ENCODE data around the gene USP34. TPM values are rescaled to one million over a fixed set of nuclear protein-coding genes. Genes with fewer than 3 reads are reported as not detected.

The USP34 gene
- total RNA-seq, 1 donor from 2014 or later = 139 TPM

GRCh38 chr2:61415265-61415664 lies 55.6 kb downstream of the USP34 start:
- peak overlapping the region; percentile 25 for H3K27ac Mint-ChIP-seq
- H3K4me1 Mint-ChIP-seq (ENCODE audit: low read depth) = peaks cover 18% of the 10 kb centered on the region
- no peak overlapping the region for H3K4me3 Mint-ChIP-seq (ENCODE audit: low read depth)
- DNase-seq (ENCODE audit: low spot score, unreplicated experiment) = no peak
- no peaks in the 10 kb centered on the region for H3K27me3 Mint-ChIP-seq
- no peak for TF ChIP-seq CTCF (IDR thresholded peaks at IDR 0.05; ENCODE audit: unreplicated experiment)
- H3K9me3 Mint-ChIP-seq (ENCODE audit: low read depth) = no peaks in the 10 kb centered on the region
- peaks cover 2% of the 10 kb centered on the region for H3K36me3 Mint-ChIP-seq (ENCODE audit: insufficient read depth)

GRCh38 chr2:61414674-61415073 lies 56.2 kb downstream of the USP34 start:
- no peak for TF ChIP-seq CTCF (IDR thresholded peaks at IDR 0.05; ENCODE audit: unreplicated experiment)
- Mint-ChIP-seq H3K27me3 (no peaks in the 10 kb centered on the region), H3K27ac (peak overlapping the region; percentile 25), H3K9me3 (ENCODE audit: low read depth) (no peaks in the 10 kb centered on the region), H3K4me3 (ENCODE audit: low read depth) (no peak overlapping the region), H3K4me1 (ENCODE audit: low read depth) (peaks cover 18% of the 10 kb centered on the region), H3K36me3 (ENCODE audit: insufficient read depth) (peaks cover 2% of the 10 kb centered on the region)
- no peak for DNase-seq (ENCODE audit: low spot score, unreplicated experiment)

GRCh38 chr2:61411109-61411508 lies 59.8 kb downstream of the USP34 start:
- Mint-ChIP-seq H3K36me3 (ENCODE audit: insufficient read depth) (peaks cover 5% of the 10 kb centered on the region), H3K9me3 (ENCODE audit: low read depth) (no peaks in the 10 kb centered on the region), H3K27me3 (no peaks in the 10 kb centered on the region), H3K27ac (peak overlapping the region; percentile 29), H3K4me1 (ENCODE audit: low read depth) (peaks cover 19% of the 10 kb centered on the region), H3K4me3 (ENCODE audit: low read depth) (no peak overlapping the region)
- TF ChIP-seq CTCF (IDR thresholded peaks at IDR 0.05; ENCODE audit: unreplicated experiment) = no peak
- no peak for DNase-seq (ENCODE audit: low spot score, unreplicated experiment)

- Mint-ChIP-seq H3K36me3 (ENCODE audit: insufficient read depth) (peaks cover 12% of the 10 kb centered on the region), H3K27me3 (no peaks in the 10 kb centered on the region), H3K27ac (no peak overlapping the region), H3K4me1 (ENCODE audit: low read depth) (peaks cover 24% of the 10 kb centered on the region), H3K9me3 (ENCODE audit: low read depth) (no peaks in the 10 kb centered on the region), H3K4me3 (ENCODE audit: low read depth) (no peak overlapping the region)
- no peak for TF ChIP-seq CTCF (IDR thresholded peaks at IDR 0.05; ENCODE audit: unreplicated experiment)
- DNase-seq (ENCODE audit: low spot score, unreplicated experiment) = no peak
These were observed 60.7 kb downstream of the USP34 start for GRCh38 chr2:61410185-61410584.

GRCh38 chr2:61405813-61406212 lies 65.1 kb downstream of the USP34 start:
- Mint-ChIP-seq H3K27me3 (no peaks in the 10 kb centered on the region), H3K9me3 (ENCODE audit: low read depth) (no peaks in the 10 kb centered on the region), H3K36me3 (ENCODE audit: insufficient read depth) (peaks cover 16% of the 10 kb centered on the region), H3K4me1 (ENCODE audit: low read depth) (peaks cover 11% of the 10 kb centered on the region), H3K27ac (no peak overlapping the region), H3K4me3 (ENCODE audit: low read depth) (no peak overlapping the region)
- no peak for DNase-seq (ENCODE audit: low spot score, unreplicated experiment)
- TF ChIP-seq CTCF (IDR thresholded peaks at IDR 0.05; ENCODE audit: unreplicated experiment) = no peak
